ENCODE measurements around the gene STXBP3.

DNA sequence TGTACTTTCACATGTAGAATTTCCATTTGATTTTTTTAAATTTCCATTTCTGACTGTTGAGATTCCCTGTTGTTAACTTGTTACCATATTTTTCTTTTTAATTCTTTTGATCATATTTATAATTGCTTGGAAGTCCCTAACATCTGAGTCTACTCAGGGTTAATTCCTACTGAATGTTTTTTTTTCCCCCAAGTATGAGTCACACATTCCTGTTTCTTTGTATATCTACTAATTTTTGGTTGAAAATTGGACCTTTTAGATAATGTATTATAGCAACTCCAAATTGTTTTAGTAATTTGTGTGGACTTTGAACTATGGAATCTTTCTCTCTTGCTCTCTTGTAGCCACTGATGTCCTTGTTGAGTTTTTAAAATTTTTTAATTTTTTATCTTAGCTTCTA is 54.6 kb downstream of the STXBP3 start:
- TF ChIP-seq SIN3A (IDR thresholded peaks at IDR 0.05; ENCODE audit: borderline replicate concordance, low read depth, low read length) = no peak
- TF ChIP-seq EZH2phosphoT487 (IDR thresholded peaks at IDR 0.05; ENCODE audit: borderline replicate concordance, low read depth) = no peak
- TF ChIP-seq GATA2 (CRISPR knock-in tag; IDR thresholded peaks at IDR 0.05) = no peak
- TF ChIP-seq, protein P1, sequence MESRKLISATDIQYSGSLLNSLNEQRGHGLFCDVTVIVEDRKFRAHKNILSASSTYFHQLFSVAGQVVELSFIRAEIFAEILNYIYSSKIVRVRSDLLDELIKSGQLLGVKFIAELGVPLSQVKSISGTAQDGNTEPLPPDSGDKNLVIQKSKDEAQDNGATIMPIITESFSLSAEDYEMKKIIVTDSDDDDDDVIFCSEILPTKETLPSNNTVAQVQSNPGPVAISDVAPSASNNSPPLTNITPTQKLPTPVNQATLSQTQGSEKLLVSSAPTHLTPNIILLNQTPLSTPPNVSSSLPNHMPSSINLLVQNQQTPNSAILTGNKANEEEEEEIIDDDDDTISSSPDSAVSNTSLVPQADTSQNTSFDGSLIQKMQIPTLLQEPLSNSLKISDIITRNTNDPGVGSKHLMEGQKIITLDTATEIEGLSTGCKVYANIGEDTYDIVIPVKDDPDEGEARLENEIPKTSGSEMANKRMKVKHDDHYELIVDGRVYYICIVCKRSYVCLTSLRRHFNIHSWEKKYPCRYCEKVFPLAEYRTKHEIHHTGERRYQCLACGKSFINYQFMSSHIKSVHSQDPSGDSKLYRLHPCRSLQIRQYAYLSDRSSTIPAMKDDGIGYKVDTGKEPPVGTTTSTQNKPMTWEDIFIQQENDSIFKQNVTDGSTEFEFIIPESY (IDR thresholded peaks at IDR 0.05; ENCODE audit: borderline replicate concordance, low read depth) = no peak
- no peak for TF ChIP-seq RFX5 (IDR thresholded peaks at IDR 0.05; ENCODE audit: low read length)
- TF ChIP-seq EP300 (IDR thresholded peaks at IDR 0.05; ENCODE audit: borderline replicate concordance in 1 of 2, low read depth in 1 of 2, low read length in 1 of 2) = no peak
- no peak for TF ChIP-seq NFIC (IDR thresholded peaks at IDR 0.05; ENCODE audit: borderline replicate concordance)
- TF ChIP-seq, protein P2, sequence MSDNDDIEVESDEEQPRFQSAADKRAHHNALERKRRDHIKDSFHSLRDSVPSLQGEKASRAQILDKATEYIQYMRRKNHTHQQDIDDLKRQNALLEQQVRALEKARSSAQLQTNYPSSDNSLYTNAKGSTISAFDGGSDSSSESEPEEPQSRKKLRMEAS (IDR thresholded peaks at IDR 0.05; ENCODE audit: low read depth) = no peak
- TF ChIP-seq, protein P3, sequence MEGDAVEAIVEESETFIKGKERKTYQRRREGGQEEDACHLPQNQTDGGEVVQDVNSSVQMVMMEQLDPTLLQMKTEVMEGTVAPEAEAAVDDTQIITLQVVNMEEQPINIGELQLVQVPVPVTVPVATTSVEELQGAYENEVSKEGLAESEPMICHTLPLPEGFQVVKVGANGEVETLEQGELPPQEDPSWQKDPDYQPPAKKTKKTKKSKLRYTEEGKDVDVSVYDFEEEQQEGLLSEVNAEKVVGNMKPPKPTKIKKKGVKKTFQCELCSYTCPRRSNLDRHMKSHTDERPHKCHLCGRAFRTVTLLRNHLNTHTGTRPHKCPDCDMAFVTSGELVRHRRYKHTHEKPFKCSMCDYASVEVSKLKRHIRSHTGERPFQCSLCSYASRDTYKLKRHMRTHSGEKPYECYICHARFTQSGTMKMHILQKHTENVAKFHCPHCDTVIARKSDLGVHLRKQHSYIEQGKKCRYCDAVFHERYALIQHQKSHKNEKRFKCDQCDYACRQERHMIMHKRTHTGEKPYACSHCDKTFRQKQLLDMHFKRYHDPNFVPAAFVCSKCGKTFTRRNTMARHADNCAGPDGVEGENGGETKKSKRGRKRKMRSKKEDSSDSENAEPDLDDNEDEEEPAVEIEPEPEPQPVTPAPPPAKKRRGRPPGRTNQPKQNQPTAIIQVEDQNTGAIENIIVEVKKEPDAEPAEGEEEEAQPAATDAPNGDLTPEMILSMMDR (IDR thresholded peaks at IDR 0.05) = no peak
